Measurements from ENCODE around the gene MYH7.

MYH7 gene

DNA sequence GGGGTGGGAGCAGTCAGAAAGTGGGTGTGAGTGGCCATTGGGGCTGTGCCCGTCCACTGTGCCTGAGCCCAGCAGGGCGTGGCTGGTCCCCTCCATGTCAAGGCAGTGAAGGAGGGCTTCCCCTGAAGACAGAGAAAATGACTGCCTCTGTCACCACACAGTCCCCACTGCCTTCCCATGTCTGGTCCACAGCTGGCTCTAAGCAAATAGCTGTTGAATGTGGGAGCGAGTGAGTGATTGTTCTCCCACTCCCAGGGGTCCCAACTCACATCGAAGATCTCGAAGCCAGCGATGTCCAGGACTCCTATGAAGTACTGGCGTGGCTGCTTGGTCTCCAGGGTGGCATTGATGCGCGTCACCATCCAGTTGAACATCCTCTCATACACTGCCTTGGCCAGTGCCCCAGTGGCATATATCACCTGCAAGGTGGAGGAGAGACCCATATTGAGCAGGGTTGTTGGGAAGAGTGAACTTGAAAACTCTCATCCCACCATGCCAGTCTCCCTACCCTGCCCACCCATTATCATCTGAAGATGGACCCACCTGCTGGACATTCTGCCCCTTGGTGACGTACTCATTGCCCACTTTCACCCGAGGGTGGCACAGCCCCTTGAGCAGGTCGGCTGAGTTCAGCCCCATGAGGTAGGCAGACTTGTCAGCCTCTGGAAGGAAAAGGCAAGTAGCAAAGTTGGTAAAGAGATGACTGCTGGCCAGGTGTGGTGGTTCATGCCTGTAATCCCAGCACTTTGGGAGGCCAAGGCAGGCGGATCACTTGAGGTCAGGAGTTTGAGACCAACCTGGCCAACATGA, 6.6 kb downstream of the MYH7 start:
- TF ChIP-seq GATA2 (IDR thresholded peaks at IDR 0.05; ENCODE audit: low read depth, low read length): no peak
- no peak for TF ChIP-seq GATA3 (IDR thresholded peaks at IDR 0.05; ENCODE audit: low read depth, low read length)

DNA sequence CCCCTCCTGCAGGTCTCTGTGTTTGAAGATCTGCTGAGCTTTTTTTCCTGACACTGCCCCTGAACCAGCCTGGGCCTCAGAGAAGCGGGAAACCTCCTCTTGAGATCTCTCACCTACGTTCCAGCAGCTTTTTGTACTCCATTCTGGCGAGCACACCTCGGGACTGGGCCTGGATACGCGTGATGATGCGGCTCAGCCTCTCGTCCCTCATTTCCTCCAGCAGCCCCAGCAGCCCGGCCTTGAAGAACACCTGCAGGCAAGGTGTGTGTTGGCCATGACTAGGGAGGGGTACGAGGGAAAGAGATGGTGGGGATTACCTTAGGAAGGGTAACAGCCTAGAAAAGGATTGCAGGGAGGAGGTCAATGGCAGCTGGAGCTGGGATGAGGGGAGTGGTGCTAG, 10.3 kb downstream of the MYH7 start:
- no peak for TF ChIP-seq GATA3 (IDR thresholded peaks at IDR 0.05; ENCODE audit: low read depth, low read length)

DNA sequence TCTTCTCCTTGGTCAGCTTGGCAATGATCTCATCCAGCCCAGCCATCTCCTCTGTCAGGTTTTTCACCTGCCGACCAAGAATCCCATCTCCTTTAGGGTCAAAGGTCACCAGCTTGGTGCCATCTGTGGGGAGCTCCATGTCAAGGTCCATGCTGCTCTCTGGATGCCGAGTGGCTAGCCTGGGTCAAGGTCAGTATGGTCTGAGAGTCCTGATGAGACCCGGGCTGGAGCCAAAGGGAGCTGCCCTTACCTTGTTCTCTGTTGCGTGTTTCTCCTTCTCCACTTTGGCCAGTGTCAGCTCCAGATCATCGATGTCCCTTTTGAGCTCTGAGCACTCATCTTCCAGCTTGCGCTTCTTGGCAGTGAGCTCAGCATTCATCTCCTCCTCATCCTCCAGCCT, 11.8 kb downstream of the MYH7 start:
- TF ChIP-seq GATA3 (IDR thresholded peaks at IDR 0.05; ENCODE audit: low read depth, low read length) (no peak), GATA2 (IDR thresholded peaks at IDR 0.05; ENCODE audit: low read depth, low read length) (no peak)

DNA sequence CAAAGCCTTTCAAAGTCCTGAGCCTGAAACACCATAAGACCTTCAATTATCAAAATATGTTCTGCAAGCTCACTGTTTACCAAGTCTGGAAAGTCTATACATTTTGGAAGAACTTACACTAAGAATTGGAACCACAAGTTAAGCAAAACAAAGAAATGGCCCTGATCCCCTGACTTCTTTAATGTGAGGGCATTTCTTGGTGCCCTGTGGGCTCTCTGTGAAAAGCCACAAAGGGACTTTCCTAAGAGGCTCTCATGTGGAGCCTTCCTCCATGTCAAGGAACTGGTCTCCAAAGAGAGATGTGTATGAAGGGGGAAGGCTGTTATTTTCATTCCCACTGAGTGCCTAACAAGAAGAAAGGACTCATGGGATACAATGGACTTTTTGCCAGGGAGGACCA, 13.9 kb downstream of the MYH7 start:
- TF ChIP-seq GATA3 (IDR thresholded peaks at IDR 0.05; ENCODE audit: low read depth, low read length) (no peak), GATA2 (IDR thresholded peaks at IDR 0.05; ENCODE audit: low read depth, low read length) (no peak)

DNA sequence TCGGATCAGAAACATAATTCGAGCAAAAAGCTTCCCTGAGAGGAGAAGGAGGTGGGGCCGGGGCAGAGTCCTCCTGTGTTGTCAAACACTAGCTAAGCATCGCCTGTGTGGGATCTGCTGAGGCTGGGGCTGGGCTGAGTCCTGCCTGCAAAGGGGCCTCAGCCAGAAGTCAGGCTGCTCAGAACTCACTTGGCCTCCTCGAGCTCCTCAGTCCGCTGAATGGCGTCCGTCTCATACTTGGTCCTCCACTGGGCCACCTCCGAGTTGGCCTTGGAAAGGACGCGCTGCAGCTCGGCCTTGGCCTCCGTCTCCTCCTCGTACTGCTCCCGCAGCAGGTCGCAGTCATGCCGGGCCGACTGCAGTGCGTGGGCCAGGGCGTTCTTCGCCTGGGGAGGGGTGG, 17.4 kb downstream of the MYH7 start:
- no peak for TF ChIP-seq GATA2 (IDR thresholded peaks at IDR 0.05; ENCODE audit: low read depth, low read length)
- TF ChIP-seq GATA3 (IDR thresholded peaks at IDR 0.05; ENCODE audit: low read depth, low read length): no peak

DNA sequence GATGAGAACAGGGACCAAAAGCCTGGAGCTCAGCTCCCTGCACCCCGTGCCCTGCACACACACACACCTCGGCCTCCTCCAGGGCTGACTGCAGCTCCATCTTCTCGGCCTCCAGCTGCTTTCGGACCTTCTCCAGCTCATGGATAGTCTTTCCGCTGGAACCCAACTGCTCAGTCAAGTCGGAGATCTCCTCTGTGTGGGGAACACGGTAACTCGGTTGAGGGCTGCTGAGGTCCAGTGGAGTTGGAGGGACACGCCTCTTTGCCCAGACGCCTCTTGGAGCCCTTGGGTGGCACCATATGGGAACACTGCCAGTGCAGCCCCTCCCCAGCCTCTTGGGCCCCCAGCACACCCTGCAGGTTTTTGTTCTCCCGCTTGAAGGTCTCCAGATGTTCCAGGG, 18.7 kb downstream of the MYH7 start:
- TF ChIP-seq GATA3 (IDR thresholded peaks at IDR 0.05; ENCODE audit: low read depth, low read length) (no peak), GATA2 (IDR thresholded peaks at IDR 0.05; ENCODE audit: low read depth, low read length) (no peak)

DNA sequence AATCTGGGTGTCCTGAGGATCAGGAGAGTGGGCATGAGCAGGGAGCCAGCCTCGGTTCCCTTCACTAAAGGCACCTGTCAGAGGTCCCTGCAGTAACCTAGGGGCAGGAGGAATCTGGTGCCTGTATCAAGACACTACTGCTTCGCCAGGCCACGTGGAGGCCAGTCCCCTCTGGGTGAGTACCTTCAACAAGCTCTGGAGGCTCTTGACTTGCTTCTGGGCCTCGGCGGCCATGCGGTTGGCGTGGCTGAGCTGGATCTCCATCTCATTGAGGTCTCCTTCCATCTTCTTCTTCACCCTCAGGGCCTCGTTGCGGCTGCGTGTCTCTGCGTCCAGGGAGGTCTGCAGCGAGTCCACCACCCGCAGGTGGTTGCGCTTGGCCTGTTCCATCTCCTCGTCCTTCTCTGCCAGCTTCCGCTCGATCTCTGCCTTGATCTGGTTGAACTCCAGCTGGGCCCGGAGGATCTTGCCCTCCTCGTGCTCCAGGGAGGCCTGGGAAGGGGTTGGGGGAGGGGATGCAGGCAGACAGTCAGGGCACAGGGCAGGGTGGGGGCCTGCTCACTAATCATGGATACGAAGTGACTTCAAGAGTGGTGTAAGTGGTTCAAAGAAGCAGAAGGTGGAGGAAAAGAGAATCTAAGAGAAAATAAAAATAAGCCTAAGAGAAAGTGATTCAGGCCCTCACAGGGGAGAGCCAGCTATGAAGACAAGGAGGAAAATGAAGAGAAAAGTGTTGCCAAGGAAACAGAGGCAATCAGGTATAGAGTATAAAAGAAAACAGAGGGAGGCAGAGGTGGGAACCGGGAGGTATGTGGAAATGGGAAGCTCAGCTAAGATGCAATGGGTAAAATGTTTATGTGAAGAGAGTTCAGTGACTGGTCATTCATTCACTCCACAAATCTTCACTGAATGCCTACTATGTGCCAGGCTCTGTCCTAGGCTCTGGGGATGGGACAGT, 19.4 kb downstream of the MYH7 start:
- no peak for TF ChIP-seq GATA2 (IDR thresholded peaks at IDR 0.05; ENCODE audit: low read depth, low read length)
- no peak for TF ChIP-seq GATA3 (IDR thresholded peaks at IDR 0.05; ENCODE audit: low read depth, low read length)

DNA sequence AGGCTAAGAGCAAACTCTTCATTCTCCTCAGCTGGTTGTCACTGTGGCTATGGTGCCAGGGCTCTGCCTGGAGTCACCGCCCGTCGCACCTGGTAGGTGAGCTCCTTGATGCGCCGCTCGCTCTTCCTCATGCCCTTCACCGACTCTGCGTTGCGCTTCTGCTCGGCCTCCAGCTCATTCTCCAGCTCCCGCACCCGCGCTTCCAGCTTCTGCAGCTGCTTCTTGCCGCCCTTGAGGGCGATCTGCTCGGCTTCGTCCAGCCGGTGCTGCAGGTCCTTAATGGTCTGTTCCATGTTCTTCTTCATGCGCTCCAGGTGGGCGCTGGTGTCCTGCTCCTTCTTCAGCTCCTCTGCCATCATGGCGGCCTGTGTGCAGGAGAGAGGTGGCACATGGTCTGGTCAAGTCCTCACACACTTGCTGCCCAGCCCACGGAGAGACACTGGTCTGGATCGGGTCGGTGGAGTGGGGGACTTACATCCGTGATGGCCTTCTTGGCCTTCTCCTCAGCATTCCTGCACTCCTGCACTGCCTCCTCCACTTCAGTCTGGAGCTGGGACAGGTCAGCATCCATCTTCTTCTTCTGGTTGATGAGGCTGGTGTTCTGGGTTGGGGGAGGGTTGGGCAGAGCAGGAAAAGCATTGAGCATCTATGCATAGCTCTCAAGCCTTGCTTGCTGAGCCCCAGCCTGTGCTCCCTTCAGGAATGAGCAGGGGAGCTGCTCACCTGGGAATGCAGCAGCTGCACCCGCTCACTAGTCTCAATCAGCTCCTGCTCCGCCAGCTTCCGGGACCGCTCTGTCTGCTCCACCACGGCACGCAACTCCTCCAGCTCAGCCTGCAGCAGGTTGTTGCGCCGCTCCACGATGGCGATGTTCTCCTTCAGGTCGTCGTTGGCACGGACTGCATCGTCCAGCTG, 20.3 kb downstream of the MYH7 start:
- TF ChIP-seq GATA2 (IDR thresholded peaks at IDR 0.05; ENCODE audit: low read depth, low read length) (no peak), GATA3 (IDR thresholded peaks at IDR 0.05; ENCODE audit: low read depth, low read length) (no peak)

DNA sequence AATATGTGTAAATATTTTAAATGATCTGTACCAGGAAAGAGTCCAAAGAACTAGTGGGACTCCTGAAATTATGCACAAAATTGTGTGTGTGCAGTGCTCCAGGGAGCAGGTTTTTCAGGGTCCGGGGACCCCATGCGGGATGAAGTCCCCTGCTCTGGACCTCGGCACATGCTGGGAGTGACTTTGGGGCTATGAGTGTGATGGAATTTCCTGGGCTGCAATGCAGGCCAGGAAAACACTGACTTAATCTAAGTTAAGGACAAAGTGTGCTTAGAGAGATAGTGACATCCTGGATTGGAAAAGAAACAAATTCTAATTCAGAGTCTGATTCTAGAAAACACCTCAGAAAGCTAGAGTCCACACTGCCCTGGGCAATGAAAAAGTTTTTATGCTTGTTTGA, 21.2 kb downstream of the MYH7 start:
- TF ChIP-seq GATA2 (IDR thresholded peaks at IDR 0.05; ENCODE audit: low read depth, low read length) (no peak), GATA3 (IDR thresholded peaks at IDR 0.05; ENCODE audit: low read depth, low read length) (no peak)

DNA sequence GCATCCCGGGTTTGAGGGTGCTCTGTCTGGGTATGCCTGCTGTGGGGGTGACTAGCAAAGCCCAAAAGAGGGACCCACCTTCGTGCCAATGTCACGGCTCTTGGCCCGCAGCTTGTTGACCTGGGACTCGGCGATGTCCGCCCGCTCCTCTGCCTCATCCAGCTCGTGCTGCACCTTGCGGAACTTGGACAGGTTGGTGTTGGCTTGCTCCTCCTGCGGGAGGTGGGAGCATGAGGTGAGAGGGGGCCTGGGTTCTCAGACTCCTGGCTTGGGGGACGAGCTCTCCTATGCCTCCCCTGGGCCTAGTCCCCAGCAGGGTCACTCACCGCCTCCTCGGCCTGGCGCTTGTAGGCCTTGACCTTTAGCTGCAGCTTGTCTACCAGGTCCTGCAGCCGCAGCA, 21.8 kb downstream of the MYH7 start:
- TF ChIP-seq GATA3 (IDR thresholded peaks at IDR 0.05; ENCODE audit: low read depth, low read length) (no peak), GATA2 (IDR thresholded peaks at IDR 0.05; ENCODE audit: low read depth, low read length) (no peak)

DNA sequence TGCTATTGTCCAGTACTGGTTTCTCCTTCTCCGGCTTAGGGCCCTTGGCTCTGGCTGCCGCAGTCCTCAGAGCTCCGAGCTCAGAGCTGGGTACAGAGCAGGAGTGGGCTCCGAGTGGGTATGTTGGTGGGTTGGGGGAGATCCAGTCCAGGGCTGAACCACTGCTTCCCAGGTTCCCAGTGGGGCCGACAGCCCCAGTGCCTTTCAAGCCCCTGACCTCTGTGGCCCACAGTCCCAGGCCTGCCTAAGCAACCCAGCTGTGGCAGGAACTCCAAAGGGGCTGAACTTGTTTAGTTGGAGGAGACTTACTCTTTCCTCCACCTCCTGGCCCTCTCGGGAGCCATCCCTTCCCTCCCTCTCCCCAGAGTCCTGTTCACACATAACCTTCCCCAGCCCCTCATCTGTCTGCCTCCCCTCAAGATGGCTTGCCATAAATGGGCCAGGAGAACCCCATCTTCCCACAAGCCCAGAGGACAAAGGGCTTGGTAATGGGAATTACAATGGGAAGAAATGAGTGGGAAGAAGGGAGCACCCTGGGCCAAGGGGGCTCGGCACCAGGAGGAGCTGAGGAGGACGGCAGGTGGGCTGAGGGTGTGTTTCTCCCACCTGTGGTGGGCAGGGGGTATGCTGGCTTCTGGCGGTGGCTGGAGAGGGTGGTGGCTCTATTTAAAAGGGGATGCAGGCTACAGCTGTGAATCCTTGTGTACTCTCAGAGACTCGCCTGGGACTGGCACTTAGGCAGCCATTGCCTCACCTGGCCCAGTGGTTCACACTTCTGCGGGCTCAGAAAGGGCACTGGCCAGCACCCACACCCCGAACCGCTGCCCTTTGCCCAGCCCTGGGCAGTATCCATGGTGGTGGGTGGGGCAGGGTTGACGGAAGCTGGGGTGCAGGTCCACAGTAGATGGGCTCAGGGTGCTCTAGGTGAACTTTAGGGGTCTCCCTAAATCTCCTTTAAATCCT, 23.6 kb downstream of the MYH7 start:
- no peak for TF ChIP-seq GATA3 (IDR thresholded peaks at IDR 0.05; ENCODE audit: low read depth, low read length)
- no peak for TF ChIP-seq GATA2 (IDR thresholded peaks at IDR 0.05; ENCODE audit: low read depth, low read length)

DNA sequence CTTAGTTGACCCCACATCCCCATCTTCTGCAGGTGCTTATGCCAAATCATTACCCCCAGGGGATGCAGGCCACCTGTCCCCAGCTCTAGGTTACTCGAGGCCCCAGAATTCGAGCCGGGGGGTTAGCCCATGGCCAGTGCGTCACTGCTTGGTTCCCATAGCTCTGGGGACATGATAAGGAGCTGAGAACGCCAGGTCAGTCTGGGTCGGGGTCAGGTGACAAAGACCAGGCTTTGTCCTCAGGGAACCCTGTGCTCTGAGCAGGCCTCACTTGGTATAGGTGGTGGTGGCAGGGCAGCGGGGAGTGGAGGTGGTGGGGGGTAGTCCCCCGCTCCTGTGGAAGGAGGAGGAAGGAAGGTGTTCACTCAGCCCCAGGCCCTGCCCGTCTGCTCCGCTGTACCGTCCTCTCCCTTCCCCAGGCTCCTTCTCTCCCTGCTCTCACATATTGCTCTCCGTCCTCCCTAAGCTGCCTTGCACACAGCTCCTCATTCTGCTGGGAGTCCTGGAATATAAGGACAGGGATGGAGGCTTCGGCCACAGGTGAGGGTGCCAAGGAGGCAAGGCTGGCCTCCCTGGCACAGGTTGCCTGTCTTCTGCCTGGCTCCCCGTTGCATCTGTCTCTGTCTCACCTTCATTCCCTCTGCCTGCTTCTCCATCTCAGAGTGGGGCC, 25.4 kb downstream of the MYH7 start:
- TF ChIP-seq GATA2 (IDR thresholded peaks at IDR 0.05; ENCODE audit: low read depth, low read length) (no peak), GATA3 (IDR thresholded peaks at IDR 0.05; ENCODE audit: low read depth, low read length) (no peak)

All from SH-SY5Y (cell line).